HUES64 (cell line): ENCODE data around the gene CTNND2.
"Not testable (repeated sequence)": the region's sequence is repeated elsewhere in the genome, so short reads cannot be mapped to it uniquely, and the experiment has no call there.

ENCODE experiments used
- H3K27ac ChIP-seq: 2 replicates; pipeline ENCODE4 v1.7.0; 2013; ENCODE audit warnings: low read depth, low read length, inconsistent platforms
- H3K27me3 ChIP-seq: 2 replicates; pipeline ENCODE4 v1.6.1; 2013; ENCODE audit warnings: mild to moderate bottlenecking, low read length; ENCODE audit not compliant: insufficient read depth
- H3K36me3 ChIP-seq: 2 replicates; pipeline ENCODE4 v1.6.1; 2013; ENCODE audit warnings: mild to moderate bottlenecking, low read length; ENCODE audit not compliant: insufficient read depth
- H3K4me1 ChIP-seq: 2 replicates; pipeline ENCODE4 v1.6.1; 2013; ENCODE audit warnings: mild to moderate bottlenecking, low read length, moderate library complexity; ENCODE audit not compliant: insufficient read depth
- H3K4me3 ChIP-seq: 2 replicates; pipeline ENCODE4 v1.5.1; 2013; ENCODE audit warnings: mild to moderate bottlenecking, low read length, moderate library complexity
- H3K9ac ChIP-seq: 2 replicates; pipeline ENCODE4 v1.6.1; 2013; ENCODE audit warnings: mild to moderate bottlenecking, low read depth, low read length
- H3K9me3 ChIP-seq: 2 replicates; pipeline ENCODE4 v1.6.1; 2013; ENCODE audit warnings: low read depth, low read length; ENCODE audit not compliant: insufficient read depth
- WGBS: fragments of 150-250, 120-280 bp; methylation state at CpG from one replicate; pipeline ENCODE4 v1.1.7; 2013; ENCODE audit warnings: missing lambda C conversion rate; 5-methylcytosine and 5-hydroxymethylcytosine counted together

The CTNND2 gene

DNA sequence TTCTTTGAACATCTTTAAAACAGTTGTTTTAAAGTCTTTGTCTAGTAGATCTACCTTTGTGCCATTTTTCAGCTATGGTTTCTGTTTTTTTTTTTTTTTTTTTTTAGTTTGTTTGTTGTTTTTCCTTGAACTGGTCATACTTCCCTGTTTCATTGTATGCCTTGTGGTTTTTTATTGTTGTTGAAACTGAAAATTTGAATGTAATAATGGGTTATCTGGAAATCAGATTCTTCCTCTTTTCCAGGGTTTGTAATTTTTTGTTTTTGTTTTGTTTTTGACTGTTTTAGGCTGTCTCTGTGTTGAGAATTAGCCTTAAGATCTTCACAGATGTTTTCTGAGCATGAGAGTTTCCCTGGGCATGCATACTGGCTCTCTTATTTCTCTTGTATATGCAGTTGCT is 873.6 kb downstream of the CTNND2 start:
- Histone ChIP-seq H3K4me1 (no peaks in the 10 kb centered on the region), H3K27me3 (no peaks in the 10 kb centered on the region), H3K4me3 (no peak overlapping the region), H3K9me3 (peaks cover 21% of the 10 kb centered on the region), H3K27ac (no peak overlapping the region), H3K36me3 (no peaks in the 10 kb centered on the region), H3K9ac (no peak overlapping the region)

GRCh38 chr5:11027660-11028059 is 876.6 kb downstream of the CTNND2 start:
- H3K9me3 ChIP-seq, result peaks cover 21% of the 10 kb centered on the region
- H3K4me3 ChIP-seq, result no peak overlapping the region
- H3K27me3 ChIP-seq, result no peaks in the 10 kb centered on the region
- no peak overlapping the region for H3K9ac ChIP-seq
- no peaks in the 10 kb centered on the region for H3K36me3 ChIP-seq
- whole genome bisulfite sequencing, result 87% methylated on average over 5 of the region's 5 CpGs
- no peak overlapping the region for H3K27ac ChIP-seq
- no peaks in the 10 kb centered on the region for H3K4me1 ChIP-seq

- H3K27me3 ChIP-seq, result no peaks in the 10 kb centered on the region
- H3K9me3 ChIP-seq, result peaks cover 21% of the 10 kb centered on the region
- 100% methylated on average over 2 of the region's 2 CpGs for WGBS
- no peak overlapping the region for H3K9ac ChIP-seq
- no peak overlapping the region for H3K4me3 ChIP-seq
- H3K4me1 ChIP-seq, result no peaks in the 10 kb centered on the region
- H3K27ac ChIP-seq, result no peak overlapping the region
- H3K36me3 ChIP-seq, result no peaks in the 10 kb centered on the region
These were observed 877.7 kb downstream of the CTNND2 start for GRCh38 chr5:11026543-11026942.

DNA sequence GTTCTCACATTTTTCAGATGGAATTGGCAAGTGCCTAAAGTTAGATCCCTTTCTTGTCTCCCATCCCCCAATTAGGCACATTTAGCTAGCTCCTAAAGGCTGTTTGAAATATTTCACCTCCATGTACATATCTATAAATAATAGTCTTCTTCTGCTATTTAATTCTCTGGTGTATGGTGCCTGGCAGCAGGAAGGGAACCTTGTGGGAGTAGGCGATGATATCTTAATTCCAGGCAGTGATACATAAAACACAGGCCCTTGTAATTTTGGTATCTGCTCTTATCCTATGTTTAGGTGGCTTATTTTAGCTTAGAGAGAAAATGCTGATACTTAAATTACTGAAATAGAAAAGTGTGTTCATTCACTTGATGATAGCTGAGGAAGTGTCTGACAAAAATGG is 880.3 kb downstream of the CTNND2 start:
- Histone ChIP-seq H3K9ac (no peak overlapping the region), H3K36me3 (no peaks in the 10 kb centered on the region)
- 82% methylated on average over 1 of the region's 1 CpG for WGBS

DNA sequence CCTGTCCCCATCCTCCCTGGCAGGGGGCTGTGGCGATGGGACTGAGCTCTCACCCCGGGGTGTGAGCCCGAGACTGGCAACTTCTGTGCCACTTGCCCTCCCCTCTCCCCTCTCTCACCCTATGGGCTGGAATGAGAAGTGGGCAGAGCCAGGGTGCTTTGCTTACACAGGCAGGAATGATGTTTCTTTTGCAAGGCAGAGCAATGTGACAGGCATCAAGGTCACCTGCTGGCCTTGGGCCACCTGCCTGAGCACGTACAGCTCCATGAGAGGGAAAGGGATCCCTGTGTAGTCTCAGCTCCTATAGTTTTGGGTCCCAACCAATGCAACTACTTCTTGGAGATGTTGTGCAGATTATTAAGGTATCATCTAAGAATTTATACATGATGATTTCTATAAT is 890.5 kb downstream of the CTNND2 start:
- H3K9ac ChIP-seq, result no peak overlapping the region
- H3K27me3 ChIP-seq, result no peaks in the 10 kb centered on the region
- no peak overlapping the region for H3K4me3 ChIP-seq
- H3K9me3 ChIP-seq, result no peaks in the 10 kb centered on the region
- H3K4me1 ChIP-seq, result peaks cover 6% of the 10 kb centered on the region
- WGBS, result 94% methylated on average over 4 of the region's 4 CpGs
- H3K36me3 ChIP-seq, result no peaks in the 10 kb centered on the region
- H3K27ac ChIP-seq, result no peak overlapping the region

More for the DNA sequence above, 880.3 kb downstream of the CTNND2 start:
- no peaks in the 10 kb centered on the region for H3K9me3 ChIP-seq
- H3K4me1 ChIP-seq, result peaks cover 5% of the 10 kb centered on the region; the same call in 1 of the 2 replicates
- no peak overlapping the region for H3K4me3 ChIP-seq
- H3K27ac ChIP-seq, result no peak overlapping the region
- H3K27me3 ChIP-seq, result no peaks in the 10 kb centered on the region

DNA sequence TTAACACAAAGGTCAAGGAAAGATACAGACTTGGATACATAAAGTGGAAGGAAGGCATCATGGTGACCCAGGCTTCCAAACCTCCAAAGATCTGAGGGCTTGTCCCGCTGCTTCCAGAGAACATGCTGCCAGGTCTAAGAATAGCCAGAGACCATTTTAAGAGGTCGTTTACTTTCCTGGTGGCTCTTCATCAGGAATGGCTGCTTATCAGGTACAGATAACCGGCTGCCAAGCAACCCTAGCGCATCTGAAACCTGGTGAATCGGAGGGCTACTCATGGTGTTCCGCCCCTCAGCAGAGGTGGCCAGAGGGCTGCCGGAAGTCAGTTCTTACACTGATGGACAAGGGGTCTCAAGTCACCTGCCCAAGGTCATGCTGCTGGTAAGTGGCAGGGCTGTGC is 892.0 kb downstream of the CTNND2 start:
- H3K4me3 ChIP-seq, result no peak overlapping the region
- peaks cover 6% of the 10 kb centered on the region for H3K4me1 ChIP-seq
- no peak overlapping the region for H3K27ac ChIP-seq
- no peaks in the 10 kb centered on the region for H3K9me3 ChIP-seq
- H3K27me3 ChIP-seq, result no peaks in the 10 kb centered on the region
- H3K9ac ChIP-seq, result no peak overlapping the region
- no peaks in the 10 kb centered on the region for H3K36me3 ChIP-seq
- WGBS, result 86% methylated on average over 7 of the region's 7 CpGs

DNA sequence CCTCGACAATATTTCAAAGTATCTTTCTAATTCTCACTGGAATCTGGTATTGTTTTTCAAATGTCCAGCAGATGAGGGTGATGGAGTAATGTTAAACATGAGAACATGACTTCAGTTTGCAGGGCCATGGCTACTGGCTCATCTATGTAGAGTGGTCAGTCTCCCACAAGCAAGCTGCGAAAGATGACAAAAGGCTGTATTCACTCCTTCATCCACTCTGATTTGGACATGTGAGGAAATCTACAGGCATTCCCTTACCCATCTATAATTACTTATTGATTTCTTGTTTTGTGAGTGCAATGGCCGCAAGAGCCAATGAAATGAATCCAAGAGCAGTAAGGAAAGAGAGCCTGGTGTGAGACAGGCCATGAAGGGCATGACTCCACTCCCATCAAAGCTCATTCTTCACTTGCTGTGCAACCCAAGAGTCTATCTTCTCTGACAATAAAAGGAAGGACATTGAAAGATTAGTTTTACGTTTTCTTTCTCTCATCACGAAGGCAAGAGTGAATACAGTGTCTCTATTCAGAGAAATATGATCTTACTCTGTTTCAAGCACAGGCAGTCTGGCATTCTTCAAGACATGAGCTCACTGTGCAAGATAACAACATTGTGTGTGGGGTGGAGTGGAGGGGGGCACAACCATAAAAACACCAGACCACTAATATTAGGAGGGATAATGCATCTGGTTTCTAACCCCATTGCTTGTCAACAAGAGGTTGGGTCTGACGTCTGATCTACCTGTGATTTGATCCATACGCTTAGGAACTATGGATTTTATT is 893.6 kb downstream of the CTNND2 start:
- H3K36me3 ChIP-seq, result no peaks in the 10 kb centered on the region
- peaks cover 3% of the 10 kb centered on the region; the same call in 1 of the 2 replicates for H3K4me1 ChIP-seq
- H3K4me3 ChIP-seq, result no peak overlapping the region
- H3K9me3 ChIP-seq, result no peaks in the 10 kb centered on the region
- 96% methylated on average over 7 of the region's 7 CpGs for WGBS
- H3K9ac ChIP-seq, result no peak overlapping the region
- no peaks in the 10 kb centered on the region for H3K27me3 ChIP-seq
- no peak overlapping the region for H3K27ac ChIP-seq

- 70% methylated on average over 2 of the region's 3 CpGs for WGBS
- no peaks in the 10 kb centered on the region for H3K36me3 ChIP-seq
- H3K27me3 ChIP-seq, result no peaks in the 10 kb centered on the region
- H3K9me3 ChIP-seq, result no peaks in the 10 kb centered on the region
- no peak overlapping the region for H3K27ac ChIP-seq
- no peak overlapping the region for H3K9ac ChIP-seq
- no peak overlapping the region for H3K4me3 ChIP-seq
- H3K4me1 ChIP-seq, result no peaks in the 10 kb centered on the region
These were observed 894.7 kb downstream of the CTNND2 start for GRCh38 chr5:11009576-11009975.

- Histone ChIP-seq H3K27me3 (no peaks in the 10 kb centered on the region), H3K9me3 (no peaks in the 10 kb centered on the region), H3K4me1 (no peaks in the 10 kb centered on the region), H3K9ac (no peak overlapping the region), H3K27ac (no peak overlapping the region), H3K36me3 (no peaks in the 10 kb centered on the region), H3K4me3 (no peak overlapping the region)
- 94% methylated on average over 18 of the region's 18 CpGs for whole genome bisulfite sequencing
These were observed 896.9 kb downstream of the CTNND2 start for GRCh38 chr5:11007269-11007870.

DNA sequence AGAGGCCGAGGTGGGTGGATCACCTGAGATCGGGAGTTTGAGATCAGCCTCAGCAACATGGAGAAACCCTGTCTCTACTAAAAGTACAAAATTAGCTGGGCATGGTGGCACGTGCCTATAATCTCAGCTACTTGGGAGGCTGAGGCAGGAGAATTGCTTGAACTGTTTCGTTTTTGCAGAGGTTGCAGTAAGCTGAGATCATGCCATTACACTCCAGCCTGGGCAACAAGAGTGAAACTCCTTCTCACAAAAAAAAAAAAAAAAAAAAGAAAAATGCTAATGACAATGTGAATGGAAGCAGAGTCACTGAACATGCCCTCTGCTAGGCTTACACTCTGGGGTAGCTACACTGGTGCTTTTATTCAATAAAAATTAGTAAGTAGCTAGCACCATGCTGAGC is 899.7 kb downstream of the CTNND2 start:
- not testable (repeated sequence) for H3K4me1 ChIP-seq, H3K36me3 ChIP-seq, H3K9me3 ChIP-seq, H3K27me3 ChIP-seq, H3K9ac ChIP-seq, H3K27ac ChIP-seq, H3K4me3 ChIP-seq
- WGBS, result 86% methylated on average over 4 of the region's 4 CpGs

- Histone ChIP-seq H3K27me3 (no peaks in the 10 kb centered on the region), H3K9me3 (no peaks in the 10 kb centered on the region), H3K4me3 (no peak overlapping the region), H3K36me3 (no peaks in the 10 kb centered on the region), H3K9ac (no peak overlapping the region), H3K4me1 (peaks cover 10% of the 10 kb centered on the region; the same call in 1 of the 2 replicates), H3K27ac (no peak overlapping the region)
- WGBS, result 73% methylated on average over 2 of the region's 2 CpGs
These were observed 903.5 kb downstream of the CTNND2 start for GRCh38 chr5:11000515-11001353.
